Stimulated activated CD4-positive, alpha-beta T cell treated with anti-CD3 and anti-CD28 coated beads, Interleukin-12 subunit alpha, Interleukin-12 subunit beta, amount 100 ng/mL, for 48 hours (primary cell): ENCODE data around the gene DYSF.

Source experiments
- DNase-seq, 3 donors: peaks; one replicate each; pipeline ENCODE4 v3.0.0-alpha.2; 2020; ENCODE audit warnings: low read depth in 2 of 3, low spot score in 1 of 3

Gene DYSF

GRCh38 chr2:71611781-71612527 lies 158.6 kb downstream of the DYSF start:
- no peak for DNase-seq

DNA sequence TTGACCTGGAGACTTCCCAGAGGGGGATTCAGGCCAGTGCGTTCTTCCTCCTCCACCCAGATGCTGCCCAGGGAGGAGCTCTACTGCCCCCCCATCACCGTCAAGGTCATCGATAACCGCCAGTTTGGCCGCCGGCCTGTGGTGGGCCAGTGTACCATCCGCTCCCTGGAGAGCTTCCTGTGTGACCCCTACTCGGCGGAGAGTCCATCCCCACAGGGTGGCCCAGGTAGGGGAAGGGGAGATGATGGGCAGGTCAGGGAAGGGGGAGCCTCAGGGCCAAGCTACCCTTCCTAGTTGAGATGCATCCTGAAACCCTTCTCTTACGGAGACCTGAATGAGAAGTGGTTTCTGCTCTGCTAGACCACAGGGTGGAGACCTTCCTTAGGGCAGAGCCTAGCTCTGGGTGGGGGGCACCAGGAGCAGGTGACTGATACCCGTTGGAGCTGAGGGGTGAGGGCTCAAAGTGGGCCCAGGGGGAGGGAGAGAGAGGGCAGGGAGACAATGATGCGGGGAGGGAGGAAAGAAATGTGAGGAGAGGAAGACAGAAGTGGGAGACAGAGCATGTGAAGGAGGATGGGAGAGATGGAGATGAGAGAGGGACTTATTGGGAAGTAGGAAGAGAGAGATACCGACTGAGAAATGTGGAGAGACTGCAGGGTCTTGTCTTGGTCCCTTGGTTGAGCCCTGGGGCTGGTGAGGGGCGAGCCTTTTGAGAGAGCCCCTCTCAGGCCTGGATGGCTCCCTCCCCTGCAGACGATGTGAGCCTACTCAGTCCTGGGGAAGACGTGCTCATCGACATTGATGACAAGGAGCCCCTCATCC lies 159.4 kb downstream of the DYSF start:
- DNase-seq = no peak

GRCh38 chr2:71613403-71613952 lies 160.1 kb downstream of the DYSF start:
- no peak for DNase-seq

- DNase-seq = no peak
Measured at GRCh38 chr2:71613953-71614925, 160.9 kb downstream of the DYSF start.

GRCh38 chr2:71614976-71615766 lies 161.8 kb downstream of the DYSF start:
- no peak for DNase-seq

DNA sequence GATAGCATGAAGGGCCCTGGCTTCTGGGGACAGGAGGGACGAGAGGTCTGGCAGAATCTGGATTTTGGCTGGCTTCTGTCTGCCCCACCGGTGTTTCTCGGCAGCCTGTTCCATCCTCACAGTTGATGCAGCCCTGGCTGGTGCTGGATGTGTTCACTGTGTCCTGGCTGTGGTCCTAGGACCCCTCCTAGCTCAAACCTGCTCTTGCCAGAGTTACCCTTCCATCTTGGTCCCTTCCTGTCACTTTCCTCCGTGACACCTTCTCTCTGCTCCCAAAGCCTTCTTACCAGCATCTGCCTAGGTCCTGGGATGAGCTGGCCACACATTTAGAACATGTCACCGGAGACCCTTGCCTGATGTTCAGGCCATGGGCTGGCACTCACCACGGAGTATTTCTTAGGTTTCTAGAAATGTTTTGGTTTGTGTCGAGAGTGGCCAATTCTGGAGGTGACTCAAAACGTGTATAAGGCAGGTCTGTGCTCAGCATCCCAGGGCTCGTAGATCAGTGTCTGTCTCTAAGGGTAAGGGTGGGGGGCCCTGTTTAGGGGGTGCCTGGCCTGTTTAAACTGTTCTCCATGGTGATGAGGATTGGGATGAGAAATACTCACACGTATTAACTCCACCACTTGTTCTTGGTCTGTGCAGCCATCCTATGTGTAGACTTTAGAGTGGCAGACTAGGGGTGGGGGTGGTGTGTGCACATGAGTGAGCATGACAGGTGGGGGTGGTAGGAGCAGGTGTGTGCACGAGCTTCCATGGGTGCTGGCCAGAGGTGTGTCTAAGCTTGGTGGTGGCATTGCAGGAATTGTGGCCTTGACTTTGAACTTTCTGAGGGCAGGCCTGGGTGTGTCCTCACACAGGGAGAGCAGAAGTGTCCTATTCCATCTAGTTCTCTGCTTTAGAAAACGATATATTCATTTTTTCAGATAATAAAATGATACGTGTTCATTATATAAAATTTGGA lies 162.7 kb downstream of the DYSF start:
- no peak for DNase-seq

- no peak for DNase-seq
Measured at GRCh38 chr2:71617266-71617665, 163.9 kb downstream of the DYSF start.

DNA sequence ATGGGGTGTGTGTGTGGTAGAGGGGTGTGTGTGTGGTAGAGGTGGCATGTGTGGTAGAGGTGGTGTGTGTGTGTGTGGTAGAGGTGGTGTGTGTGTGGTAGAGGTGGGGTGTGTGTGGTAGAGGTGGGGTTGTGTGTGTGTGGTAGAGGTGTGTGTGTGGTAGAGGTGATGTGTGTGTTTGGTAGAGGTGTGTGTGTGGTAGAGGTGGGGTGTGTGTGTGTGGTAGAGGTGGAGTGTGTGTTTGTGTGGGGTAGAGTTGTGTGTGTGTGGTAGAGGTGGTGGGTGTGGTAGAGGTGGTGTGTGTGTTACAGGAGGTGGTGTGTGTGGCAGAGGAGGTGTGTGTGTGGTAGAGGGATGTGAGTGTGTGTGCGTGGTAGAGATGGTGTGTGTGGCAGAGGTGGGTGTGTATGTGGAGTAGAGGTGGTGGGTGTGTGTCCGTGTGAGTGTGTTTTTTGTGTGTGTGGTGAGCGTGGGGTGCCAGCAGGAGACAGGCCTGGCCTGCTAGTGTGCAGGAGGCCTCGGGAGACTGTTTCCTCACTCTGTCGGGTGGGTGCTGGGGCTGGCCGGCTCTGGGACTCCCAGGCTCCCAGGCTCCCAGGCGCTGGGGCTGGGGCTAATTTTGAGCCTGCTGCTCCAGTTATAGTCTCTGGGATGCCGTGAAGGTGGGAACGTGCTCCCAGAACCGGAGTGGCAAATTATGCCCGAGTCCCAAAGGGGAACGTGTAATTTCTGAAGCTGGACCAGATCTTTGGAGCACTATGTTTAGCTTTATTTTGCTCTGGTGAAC lies 165.2 kb downstream of the DYSF start:
- no peak for DNase-seq

- DNase-seq = no peak
Measured at GRCh38 chr2:71619230-71619741, 165.9 kb downstream of the DYSF start.

- no peak for DNase-seq
Measured at GRCh38 chr2:71620116-71620515, 166.8 kb downstream of the DYSF start.

- DNase-seq = no peak
Measured at GRCh38 chr2:71620851-71621251, 167.5 kb downstream of the DYSF start.

- DNase-seq = no peak
Measured at GRCh38 chr2:71629273-71629672, 175.9 kb downstream of the DYSF start.

GRCh38 chr2:71629771-71630453 lies 176.6 kb downstream of the DYSF start:
- no peak for DNase-seq

DNA sequence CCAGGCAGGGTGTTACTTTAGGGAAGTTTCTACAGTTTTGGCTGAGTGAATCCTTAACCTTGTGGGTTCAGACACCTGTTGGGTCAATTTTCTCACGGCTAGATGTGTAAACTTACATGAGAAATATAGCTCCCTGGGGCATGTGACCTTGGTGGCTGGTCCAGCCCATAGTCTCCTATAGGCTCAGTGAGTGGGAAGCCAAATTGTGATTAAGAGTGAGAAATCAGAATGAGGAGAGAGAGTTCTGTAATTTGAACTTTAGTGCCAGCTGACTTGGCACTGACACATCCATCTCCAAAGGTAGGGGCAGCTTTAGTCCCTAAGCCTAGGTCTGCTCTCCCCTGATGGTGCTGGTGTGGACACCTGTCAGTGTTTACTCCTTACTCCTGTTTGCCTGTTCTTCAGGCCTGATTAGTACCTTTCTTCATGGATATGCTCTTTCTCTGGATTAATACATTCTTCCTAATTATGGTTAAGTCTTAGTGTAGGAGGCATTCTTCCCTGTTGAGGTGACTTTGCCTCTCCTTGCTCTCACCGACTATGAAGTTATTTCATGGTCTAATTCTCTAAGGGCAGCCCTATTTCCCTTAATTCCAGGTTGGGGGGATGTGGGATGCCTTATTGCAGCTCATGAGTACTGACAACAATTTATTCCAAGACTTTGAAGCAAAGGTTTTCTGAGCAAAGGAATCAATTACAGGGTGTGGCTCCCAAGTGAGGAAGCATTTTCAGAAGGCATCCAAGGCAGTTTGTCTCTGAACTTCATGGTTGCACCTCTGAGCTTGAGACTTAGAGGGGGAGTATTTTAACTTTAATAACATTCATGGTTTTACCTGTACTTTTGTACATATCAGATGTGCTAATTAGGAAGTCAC lies 177.3 kb downstream of the DYSF start:
- no peak for DNase-seq

DNA sequence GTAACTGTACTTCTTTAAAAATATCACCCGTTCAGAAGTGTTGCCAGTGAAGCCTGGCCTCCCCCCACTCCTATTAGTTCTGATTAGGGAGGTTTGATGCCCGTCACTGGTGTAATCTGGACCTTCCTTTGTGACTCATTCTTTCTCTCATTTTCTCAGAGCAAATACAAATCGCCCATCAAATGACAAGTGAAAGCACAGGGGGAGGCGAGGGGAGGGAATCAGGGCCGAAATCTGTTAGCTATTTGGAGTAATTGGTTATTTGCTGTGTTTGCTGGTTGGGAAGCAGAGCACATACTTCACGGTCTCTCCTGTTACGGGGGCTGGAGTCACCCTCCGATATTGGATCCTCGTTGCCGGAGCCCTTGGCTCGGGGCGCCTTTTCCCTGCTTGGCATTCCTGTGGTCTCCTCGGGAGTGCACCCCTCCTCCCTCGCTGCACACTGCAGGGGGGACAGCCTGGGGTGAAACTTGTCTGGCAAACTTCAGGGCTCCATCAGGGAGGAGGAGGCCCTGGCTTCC lies 178.1 kb downstream of the DYSF start:
- no peak for DNase-seq

DNA sequence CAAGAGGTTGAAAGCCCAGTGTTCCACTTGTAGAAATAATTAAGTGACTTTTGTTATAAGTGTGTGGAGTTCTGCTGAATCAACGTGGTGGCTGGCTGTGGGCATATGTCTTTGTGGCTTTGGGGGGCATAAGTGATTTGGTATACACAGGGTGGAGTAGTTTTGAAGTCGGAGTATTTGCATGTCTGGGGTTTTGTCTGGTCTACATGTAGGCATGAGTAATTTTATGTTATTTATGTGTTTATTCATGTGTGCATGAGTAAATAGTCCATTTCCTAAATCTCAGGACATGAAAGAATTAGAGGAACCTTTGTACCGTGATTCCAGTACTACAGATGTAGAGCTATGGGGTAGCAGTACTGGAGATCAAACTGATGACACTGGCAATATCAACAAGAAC lies 179.7 kb downstream of the DYSF start:
- DNase-seq = no peak
